Measurements from ENCODE around the gene CST1.

DNA sequence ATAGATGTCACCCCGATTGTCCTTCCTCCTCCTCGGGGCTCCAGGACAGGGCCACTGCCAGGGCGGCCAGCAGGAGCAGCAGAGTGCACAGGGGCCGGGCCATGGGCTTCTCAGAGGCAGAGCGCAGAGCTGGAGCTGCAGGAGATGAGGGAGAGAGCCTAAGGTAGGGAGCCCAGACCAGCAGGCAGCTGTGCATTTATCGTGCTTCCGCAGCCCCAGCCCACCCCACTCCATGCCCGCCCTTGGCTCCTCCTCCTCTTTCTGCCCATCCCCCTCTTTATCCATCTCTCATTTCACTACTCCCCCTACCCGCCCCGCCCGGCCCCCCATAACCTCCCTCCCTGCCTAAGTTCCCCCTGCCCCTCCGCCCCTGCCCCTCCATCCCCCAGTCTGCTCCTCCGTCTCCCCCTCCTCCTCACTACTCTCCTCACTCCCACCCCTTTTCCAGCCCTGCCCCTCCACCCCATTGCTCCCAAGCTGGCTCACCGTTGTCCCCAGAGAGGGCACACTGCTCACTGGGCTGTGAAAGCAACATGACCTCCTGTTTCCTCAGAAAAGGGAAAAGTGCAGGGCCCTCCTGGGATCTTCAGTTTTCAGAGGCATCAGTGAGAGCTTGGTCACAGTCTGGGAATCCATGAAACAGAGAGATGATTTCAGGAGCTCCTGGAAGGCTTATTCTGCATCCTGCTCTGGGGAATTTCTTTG lies 25.5 kb upstream of the CST1 start:
- TF ChIP-seq, protein P1, sequence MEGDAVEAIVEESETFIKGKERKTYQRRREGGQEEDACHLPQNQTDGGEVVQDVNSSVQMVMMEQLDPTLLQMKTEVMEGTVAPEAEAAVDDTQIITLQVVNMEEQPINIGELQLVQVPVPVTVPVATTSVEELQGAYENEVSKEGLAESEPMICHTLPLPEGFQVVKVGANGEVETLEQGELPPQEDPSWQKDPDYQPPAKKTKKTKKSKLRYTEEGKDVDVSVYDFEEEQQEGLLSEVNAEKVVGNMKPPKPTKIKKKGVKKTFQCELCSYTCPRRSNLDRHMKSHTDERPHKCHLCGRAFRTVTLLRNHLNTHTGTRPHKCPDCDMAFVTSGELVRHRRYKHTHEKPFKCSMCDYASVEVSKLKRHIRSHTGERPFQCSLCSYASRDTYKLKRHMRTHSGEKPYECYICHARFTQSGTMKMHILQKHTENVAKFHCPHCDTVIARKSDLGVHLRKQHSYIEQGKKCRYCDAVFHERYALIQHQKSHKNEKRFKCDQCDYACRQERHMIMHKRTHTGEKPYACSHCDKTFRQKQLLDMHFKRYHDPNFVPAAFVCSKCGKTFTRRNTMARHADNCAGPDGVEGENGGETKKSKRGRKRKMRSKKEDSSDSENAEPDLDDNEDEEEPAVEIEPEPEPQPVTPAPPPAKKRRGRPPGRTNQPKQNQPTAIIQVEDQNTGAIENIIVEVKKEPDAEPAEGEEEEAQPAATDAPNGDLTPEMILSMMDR (conservative IDR thresholded peaks at IDR 0.05; ENCODE audit: low read length), result no peak
- no peak for TF ChIP-seq EZH2phosphoT487 (IDR thresholded peaks at IDR 0.05; ENCODE audit: borderline replicate concordance)
